Colonic mucosa (tissue), 4 donors: ENCODE measurements around the gene LHX2. TPM values are rescaled to one million over a fixed set of nuclear protein-coding genes. Genes with fewer than 3 reads are reported as not detected.
"Not testable (repeated sequence)": the region's sequence is repeated elsewhere in the genome, so short reads cannot be mapped to it uniquely, and the experiment has no call there.

ENCODE experiments used
- DNase-seq: peaks from one replicate; pipeline ENCODE4 v3.0.0-alpha.2; 2020
- H3K27ac ChIP-seq: fragments of 200-600 bp; one replicate; pipeline ENCODE4 v1.8.0; 2021
- H3K27me3 ChIP-seq: fragments of 200-600 bp; one replicate; pipeline ENCODE4 v1.8.0; 2021
- H3K36me3 ChIP-seq: fragments of 200-600 bp; one replicate; pipeline ENCODE4 v1.8.0; 2021
- H3K4me1 ChIP-seq: fragments of 200-600 bp; one replicate; pipeline ENCODE4 v1.8.0; 2021; ENCODE audit warnings: mild to moderate bottlenecking
- H3K4me3 ChIP-seq: fragments of 200-600 bp; one replicate; pipeline ENCODE4 v1.8.0; 2021
- H3K9ac ChIP-seq, 2 donors: one replicate each; pipeline ENCODE4 v1.7.0; 2013; ENCODE audit warnings: control low read depth in 2 of 2, low read depth in 2 of 2, low read length in 2 of 2
- H3K9me3 ChIP-seq: fragments of 200-600 bp; one replicate; pipeline ENCODE4 v1.8.0; 2021
- CTCF ChIP-seq: fragments of 200-600 bp; IDR thresholded peaks from one replicate; pipeline ENCODE4 v1.8.0; 2022; ENCODE audit warnings: antibody characterized with exemption, mild to moderate bottlenecking
- intact Hi-C: fragments of 100-400 bp; cut with DNase I; formaldehyde crosslinking; loops from one replicate; pipeline ENCODE4 v1.14.1; 2022
- total RNA-seq, 2 donors: library from RNA; stranded (reverse); fragmentation: NEBNext Ultra II Directional in 1 of 2; extraction: Animal tissue kit (Norgen Biotek cat#: 25700) in 1 of 2; gene quantifications; one replicate each; pipeline ENCODE4 v1.2.1, GENCODE V29; 2021
- donor health status: healthy.
- donor health status: DM: no; HTN: no; CAD: no.
- donor health status: DM: no; HTN: no; CAD: no.

Gene LHX2
- total RNA-seq, 2 donors from 2014 or later: 0.10 TPM; not detected in 1

- intact Hi-C loops: no loop called here
- TF ChIP-seq CTCF: no peak
- no peak overlapping the region for H3K4me3 ChIP-seq
Observed at GRCh38 chr9:123973590-123974223, 37.9 kb upstream of the LHX2 start.

GRCh38 chr9:123974471-123974870 lies 37.1 kb upstream of the LHX2 start:
- intact Hi-C loops: no loop called here
- no peaks in the 10 kb centered on the region for H3K4me1 ChIP-seq
- H3K9me3 ChIP-seq: no peaks in the 10 kb centered on the region
- no peak for TF ChIP-seq CTCF
- no peaks in the 10 kb centered on the region for H3K27me3 ChIP-seq
- H3K27ac ChIP-seq: no peak overlapping the region
- H3K9ac ChIP-seq: no peak overlapping the region
- DNase-seq: no peak
- H3K36me3 ChIP-seq: no peaks in the 10 kb centered on the region
- H3K4me3 ChIP-seq: no peak overlapping the region

More at GRCh38 chr9:123973590-123974223, 37.9 kb upstream of the LHX2 start:
- no peaks in the 10 kb centered on the region for H3K4me1 ChIP-seq
- no peak overlapping the region for H3K9ac ChIP-seq
- no peaks in the 10 kb centered on the region for H3K9me3 ChIP-seq
- no peaks in the 10 kb centered on the region for H3K36me3 ChIP-seq
- no peak overlapping the region for H3K27ac ChIP-seq
- no peaks in the 10 kb centered on the region for H3K27me3 ChIP-seq
- DNase-seq: no peak

- Histone ChIP-seq H3K27ac (no peak overlapping the region), H3K36me3 (no peaks in the 10 kb centered on the region), H3K27me3 (peaks cover 3% of the 10 kb centered on the region), H3K9me3 (no peaks in the 10 kb centered on the region), H3K9ac (no peak overlapping the region), H3K4me3 (no peak overlapping the region), H3K4me1 (no peaks in the 10 kb centered on the region)
- intact Hi-C loops: no loop called here
- no peak for DNase-seq
- TF ChIP-seq CTCF: no peak
Observed at GRCh38 chr9:123975871-123976270, 35.7 kb upstream of the LHX2 start.

GRCh38 chr9:123976579-123976978 lies 35.0 kb upstream of the LHX2 start:
- DNase-seq, H3K9ac ChIP-seq, H3K4me1 ChIP-seq, H3K9me3 ChIP-seq, H3K36me3 ChIP-seq, intact Hi-C loops, H3K4me3 ChIP-seq, H3K27ac ChIP-seq, H3K27me3 ChIP-seq: not testable (repeated sequence)

GRCh38 chr9:123978981-123979380 lies 32.6 kb upstream of the LHX2 start:
- Histone ChIP-seq H3K4me1 (no peaks in the 10 kb centered on the region), H3K4me3 (no peak overlapping the region), H3K9ac (no peak overlapping the region), H3K36me3 (no peaks in the 10 kb centered on the region), H3K27me3 (peaks cover 9% of the 10 kb centered on the region), H3K9me3 (no peaks in the 10 kb centered on the region), H3K27ac (no peak overlapping the region)
- no peak for DNase-seq
- intact Hi-C loops: no loop called here
- no peak for TF ChIP-seq CTCF

GRCh38 chr9:123982535-123982934 lies 29.0 kb upstream of the LHX2 start:
- H3K27ac ChIP-seq: no peak overlapping the region
- DNase-seq: no peak
- H3K9ac ChIP-seq: no peak overlapping the region
- H3K27me3 ChIP-seq: peaks cover 9% of the 10 kb centered on the region
- intact Hi-C loops: no loop called here
- H3K4me1 ChIP-seq: no peaks in the 10 kb centered on the region
- no peak for TF ChIP-seq CTCF
- no peaks in the 10 kb centered on the region for H3K36me3 ChIP-seq
- H3K9me3 ChIP-seq: no peaks in the 10 kb centered on the region
- H3K4me3 ChIP-seq: no peak overlapping the region
